Nucleus accumbens (tissue), 56 donors: ENCODE measurements around the gene WDR55.
A peak's percentile ranks its signal among the peaks of the same experiment; 100 is the strongest.
"Not testable (repeated sequence)": the region's sequence is repeated elsewhere in the genome, so short reads cannot be mapped to it uniquely, and the experiment has no call there.

Source experiments
- DNase-seq, 56 donors: peaks; one replicate each; lab custom pipeline; 2025; lab: John Stamatoyannopoulos, UW

WDR55 gene, protein sequence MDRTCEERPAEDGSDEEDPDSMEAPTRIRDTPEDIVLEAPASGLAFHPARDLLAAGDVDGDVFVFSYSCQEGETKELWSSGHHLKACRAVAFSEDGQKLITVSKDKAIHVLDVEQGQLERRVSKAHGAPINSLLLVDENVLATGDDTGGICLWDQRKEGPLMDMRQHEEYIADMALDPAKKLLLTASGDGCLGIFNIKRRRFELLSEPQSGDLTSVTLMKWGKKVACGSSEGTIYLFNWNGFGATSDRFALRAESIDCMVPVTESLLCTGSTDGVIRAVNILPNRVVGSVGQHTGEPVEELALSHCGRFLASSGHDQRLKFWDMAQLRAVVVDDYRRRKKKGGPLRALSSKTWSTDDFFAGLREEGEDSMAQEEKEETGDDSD

DNA sequence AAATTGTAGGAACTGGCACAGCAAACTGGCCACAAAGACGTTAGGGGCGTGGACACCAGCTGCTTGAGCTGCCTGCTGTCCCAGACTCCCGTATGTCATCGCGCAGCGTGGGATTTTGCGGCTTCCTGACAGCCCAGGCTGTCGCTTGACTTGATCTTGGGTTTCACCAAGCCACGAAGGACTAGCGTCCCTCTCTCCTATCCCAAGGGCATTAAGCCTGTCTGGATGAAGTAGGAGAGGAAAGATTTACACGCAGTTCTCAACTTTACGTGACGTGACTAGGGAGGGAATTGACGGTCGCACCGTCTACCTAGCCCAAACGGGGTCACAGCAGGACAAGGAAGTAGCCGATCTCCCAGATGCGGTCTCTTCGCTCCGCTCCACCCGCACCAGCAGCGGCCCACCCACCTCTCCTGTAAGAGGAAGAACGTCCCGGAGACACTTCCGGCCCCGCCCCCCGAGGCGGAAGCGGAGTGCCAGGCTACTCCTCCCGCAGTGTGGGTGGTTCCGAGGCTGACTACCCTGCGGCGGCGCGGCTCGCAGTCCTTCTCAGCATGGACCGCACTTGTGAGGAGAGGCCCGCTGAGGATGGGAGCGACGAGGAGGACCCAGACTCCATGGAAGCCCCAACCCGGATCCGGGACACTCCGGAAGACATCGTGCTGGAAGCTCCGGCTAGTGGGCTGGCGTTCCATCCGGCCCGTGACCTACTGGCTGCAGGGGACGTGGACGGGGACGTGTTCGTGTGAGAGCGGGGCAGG, at the start of gene WDR55:
TSS of gene WDR55 (plus strand) at position 546 of the 761 bp plus-strand sequence. CDS start at position 555, 9 bp downstream.
- peak; percentile 59 to 98 (median 92) for DNase-seq

DNA sequence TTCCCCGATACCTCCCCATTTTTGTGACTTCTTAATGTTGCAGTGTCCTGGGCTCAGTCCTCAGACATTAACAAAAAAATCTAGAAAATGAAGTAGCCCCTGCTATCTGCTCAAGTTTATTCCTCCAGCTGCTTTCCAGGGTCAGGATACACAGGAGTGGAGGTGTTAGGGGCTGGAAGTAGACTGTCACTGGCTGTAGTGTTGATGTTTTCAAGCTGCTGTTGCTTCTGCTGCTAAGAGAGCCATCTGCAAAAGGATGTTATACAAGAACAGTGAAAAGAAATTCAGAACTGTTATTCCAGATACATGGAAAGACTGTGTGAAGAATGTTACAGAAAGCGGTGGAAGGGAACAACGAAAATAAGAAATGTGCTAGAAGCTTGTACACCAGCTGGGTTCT, 42.4 kb upstream of the WDR55 start:
- no peak for DNase-seq

DNA sequence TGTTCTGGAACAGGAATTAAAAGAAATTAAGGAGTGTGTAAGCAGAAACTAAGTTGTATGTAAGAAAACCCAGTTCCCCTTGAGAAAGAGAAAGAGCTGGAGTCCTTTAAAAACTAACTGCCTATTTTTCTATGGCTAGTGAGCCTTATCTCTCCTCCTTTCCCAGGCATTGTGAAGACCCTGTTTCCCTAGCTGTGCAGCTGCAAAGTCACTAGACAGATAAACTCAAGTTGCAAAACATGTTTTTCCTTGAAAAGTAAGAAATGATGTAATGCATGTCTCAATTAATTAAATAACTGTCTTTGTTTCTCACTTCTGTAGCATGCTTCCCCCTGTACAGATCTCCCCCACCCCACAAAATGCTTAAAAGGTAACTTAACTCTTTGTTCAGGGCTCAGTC, 41.6 kb upstream of the WDR55 start:
- not testable (repeated sequence) for DNase-seq

DNA sequence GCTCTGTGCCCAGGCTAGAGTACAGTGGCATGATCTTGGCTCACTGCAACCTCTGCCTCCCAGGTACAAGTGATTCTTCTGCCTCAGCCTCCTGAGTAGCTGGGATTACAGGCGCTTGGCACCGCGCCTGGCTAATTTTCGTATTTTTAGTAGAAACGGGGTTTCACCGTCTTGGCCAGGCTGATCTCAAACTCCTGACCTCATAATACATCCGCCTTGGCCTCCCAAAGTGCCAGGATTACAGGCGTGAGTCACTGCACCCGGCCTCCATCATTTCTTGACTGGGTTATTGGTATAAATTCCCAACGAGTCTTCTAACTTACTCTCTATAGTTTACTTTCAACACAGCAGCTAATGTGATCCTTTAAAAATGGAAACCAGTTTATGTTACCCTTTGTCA, 39.8 kb upstream of the WDR55 start:
- not testable (repeated sequence) for DNase-seq

DNA sequence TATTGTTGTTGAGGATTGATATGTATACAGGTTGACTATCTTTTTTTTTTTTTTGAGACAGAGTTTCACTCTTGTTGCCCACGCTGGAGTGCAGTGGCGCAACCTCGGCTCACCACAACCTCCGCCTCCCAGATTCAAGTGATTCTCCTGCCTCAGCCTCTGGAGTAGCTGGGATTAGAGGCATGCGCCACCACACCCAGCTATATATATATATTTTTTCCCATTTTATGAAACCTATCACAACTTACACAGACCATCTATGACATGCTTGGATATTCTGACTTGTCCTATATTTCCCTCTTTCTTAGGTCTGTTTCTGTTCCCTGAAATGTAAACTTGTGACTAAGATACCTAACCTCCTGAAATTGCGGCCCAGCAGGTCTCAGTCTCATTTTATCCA, 36.7 kb upstream of the WDR55 start:
- no peak for DNase-seq

DNA sequence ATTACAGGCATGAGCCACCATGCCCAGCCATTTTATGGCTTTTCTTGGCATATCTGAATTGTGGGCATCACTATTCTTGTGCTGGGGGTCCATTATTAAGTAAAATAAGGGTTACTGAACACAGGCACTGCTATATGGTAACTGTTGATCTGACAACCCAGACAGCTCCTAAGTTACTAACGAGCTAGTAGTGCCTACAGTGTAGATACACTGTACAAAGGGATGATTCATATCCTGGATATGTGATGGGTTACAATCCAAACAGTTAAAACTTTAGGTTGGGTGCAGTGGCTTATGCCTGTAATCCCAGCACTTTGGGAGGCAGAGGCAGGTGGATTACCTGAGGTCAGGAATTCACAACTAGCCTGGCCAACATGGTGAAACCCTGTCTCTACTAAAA, 36.0 kb upstream of the WDR55 start:
- no peak for DNase-seq

DNA sequence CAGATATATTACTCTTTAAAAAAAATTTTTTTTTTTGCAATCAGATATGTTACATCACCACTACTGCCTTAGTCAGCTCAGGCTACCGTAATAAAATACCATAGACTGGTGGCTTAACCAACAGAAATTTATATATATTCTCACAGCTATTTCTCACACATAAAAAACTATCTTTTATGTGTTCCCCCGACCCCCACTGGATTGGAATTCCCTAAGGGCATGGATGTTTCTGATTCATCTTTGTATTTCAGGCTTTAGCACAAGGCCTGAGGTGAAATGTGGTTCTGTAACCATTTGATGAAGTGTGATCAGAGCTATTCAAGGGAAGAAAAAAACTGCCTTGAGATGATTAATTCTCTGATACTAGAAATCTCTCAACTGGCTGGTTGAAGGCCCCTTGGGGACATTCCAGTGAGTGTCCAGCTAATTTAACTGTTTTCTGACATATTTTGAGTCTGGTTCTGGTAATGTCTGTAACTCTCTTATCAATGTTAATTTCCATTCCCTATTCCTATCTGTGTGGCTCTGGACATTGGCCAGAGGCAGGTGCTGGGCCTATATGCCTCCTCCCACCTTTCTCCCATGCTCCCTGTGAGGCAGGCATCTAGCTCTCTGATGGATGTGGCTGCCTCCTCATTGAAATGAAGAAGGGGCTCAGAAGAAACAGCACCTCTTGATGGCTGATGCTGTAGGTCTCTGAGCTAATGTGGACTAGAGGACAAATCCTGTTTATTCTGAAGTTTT, 34.2 kb upstream of the WDR55 start:
- DNase-seq, result no peak

DNA sequence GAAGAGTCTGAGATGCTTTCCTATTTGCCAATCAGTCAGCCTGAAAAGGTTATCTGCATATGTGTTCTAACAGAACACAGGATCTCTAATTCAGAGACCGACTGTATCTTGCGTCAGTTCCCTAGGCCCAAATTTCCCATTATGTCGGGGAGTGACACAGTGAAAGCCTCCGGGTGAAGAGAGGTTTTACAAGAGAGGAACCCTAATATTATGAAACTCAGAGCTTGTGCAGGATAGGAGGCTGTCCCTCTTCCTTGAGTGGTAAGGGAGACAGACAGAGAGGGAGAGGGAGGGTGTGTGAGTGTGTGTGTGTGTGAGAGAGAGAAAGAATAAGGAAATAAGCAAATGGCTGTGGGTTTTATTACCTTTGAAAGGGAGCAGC, 33.7 kb upstream of the WDR55 start:
- no peak for DNase-seq

DNA sequence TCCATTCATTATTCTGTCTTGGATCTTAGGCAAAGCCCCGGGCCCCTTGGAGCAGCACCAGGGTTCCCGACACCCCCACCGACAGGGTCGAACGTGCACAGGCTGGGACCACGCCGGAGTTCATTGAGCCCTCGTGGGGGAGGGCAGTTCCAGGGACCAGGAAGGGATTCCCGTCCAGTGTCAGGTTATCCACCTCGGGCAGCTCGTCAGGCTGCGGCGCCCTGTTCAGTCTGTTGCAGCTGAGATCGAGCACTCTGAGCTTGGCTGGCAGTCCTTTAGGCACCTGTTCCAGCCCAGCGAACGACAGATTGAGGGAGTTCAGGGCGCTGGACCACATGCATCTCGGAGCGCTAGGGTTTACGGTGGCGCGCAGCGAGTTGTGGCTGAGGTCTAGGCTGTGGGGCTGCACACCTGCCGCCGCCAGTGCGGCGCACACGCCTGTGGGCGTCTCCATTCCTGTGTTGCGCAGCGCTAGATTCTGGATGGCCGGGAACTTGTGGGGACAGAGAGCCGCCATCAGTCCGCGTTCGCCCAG, 32.8 kb upstream of the WDR55 start:
- no peak for DNase-seq

DNA sequence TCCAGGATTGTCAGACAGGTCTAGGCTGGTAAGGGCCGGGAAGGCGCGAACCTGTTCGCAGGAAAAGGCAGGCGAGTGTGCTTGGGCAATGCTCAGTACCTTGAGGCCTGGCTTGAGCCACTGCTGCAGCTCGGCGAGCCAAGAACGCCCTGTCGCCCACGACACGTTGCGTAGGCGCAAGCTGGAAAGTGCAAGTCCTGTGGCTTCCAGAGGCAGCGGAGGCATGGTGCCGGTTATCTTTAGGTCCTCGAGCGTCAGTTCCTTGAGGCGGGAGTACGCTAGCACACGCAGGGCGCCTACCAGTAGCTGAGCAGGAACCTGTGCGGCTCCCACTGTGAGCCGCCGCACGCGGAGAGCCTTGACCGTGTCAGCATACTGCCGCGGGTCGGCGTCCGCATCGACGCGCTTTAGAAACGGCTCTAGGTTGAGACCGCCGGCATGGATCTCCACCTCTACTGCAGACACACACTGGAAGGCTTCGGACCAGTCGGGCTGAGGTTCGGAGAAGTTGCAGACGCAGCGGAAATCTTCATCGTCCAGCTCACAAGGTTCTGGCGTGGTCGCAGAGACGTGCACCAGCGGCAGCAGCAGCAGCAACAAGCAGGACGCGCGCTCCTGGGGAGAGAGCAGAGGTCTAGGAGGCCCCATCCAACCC, 32.2 kb upstream of the WDR55 start:
- DNase-seq, result peak in 24 of 56 donors; percentile 7 to 59 (median 36)

DNA sequence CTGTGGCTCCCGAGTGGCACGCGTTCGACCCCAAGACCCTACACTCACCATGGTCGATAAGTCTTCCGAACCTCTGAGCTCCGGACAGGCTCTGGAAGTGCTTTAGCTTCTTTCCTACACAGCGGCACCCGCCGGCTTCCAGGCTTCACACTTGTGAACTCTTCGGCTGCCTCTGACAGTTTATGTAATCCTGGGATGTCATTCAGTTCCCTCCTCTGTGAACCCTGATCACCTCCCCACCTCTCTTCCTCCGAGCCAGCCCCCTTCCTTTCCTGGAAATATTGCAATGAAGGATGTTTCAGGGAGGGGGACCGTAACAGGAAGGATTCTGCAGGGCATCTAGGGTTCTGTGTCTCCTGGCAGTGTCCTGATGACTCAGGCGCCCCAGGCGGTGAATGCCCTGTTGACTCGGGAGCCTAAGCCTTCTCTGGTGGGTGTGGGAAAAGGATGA, 31.7 kb upstream of the WDR55 start, which contains the start of gene CD14:
TSS of gene CD14 (minus strand) at position 155 of the 451 bp plus-strand sequence. CDS start at position 51, 104 bp downstream.
- peak in 15 of 56 donors; percentile 14 to 60 (median 40) for DNase-seq

DNA sequence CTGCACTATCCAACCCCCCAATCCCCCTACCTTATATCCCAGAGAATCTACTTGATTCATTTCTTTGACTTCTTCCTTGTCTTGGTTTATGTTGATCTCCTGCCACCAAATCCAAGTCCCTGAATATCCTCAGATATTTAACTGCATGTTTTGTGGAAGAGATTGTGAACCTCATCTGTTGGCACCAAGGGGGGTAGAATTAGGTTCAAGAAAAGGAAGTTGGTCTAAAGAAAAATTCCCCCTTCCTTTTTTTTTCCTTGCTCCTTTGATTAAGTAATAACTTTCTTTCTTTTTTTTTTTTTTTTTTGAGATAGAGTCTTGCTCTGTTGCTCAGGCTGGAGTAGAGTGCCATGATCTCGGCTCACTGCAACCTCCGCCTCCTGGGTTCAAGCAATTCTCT, 31.2 kb upstream of the WDR55 start:
- DNase-seq, result no peak

DNA sequence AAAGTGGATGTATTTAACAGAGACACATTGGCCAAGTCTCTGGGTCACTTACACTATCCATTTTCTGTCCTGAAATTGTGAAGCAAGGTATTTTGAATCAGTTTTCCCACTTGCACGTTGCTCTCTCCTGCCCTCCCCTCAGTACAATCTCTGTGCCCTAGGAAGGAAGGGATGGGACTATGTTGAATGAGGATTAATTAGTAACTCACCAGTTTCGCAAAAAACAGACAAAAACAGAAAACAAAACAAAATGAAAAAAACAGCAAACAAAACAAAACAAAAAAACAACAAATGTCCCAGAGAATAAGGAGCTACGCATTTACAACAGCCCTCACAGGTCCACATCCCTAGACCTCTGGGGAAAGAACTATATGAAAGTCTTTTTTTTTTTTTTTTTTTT, 30.6 kb upstream of the WDR55 start:
- DNase-seq, result no peak

DNA sequence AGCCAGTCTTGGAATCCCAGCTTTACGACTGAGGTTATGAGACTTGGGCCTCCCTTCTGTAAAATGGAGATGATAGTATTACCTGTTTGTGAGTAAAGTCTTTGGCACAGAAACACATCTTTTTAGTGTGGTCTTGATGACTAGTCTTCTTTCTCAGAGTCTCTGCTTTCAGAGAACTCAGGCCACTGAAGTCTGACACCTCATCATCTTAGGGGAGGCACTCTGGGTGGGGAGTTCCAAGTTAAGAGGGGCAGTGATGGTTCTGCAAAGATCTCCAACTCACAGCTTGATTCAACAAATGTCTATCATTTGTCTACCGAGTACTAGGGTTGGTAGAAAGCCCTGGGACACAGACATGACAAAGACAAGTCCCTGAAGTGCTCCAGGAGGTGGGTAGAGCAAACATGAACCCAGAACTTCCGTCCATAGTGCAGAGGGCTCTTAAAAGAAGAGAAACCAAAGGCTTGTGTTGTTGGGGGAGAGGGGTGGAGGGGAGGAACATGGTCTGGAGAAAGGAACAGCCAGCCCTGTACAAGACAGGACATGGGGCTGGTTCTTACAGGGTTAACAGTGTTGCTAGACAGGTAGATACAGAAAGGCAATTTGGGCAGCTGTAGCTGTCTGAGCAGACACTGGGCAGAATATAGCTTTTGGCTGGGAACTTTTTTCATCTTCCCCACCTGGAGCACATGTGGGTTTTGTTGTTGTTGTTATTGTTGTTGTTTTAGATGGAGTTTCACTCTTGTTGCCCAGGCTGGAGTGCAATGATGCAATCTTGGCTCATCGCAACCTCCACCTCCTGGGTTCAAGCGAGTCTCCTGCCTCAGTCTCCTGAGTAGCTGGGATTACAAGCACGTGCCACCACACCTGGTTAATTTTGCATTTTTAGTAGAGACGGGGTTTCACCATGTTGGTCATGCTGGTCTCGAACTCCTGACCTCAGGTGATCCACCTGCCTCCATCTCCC, 29.1 kb upstream of the WDR55 start:
- DNase-seq, result no peak

DNA sequence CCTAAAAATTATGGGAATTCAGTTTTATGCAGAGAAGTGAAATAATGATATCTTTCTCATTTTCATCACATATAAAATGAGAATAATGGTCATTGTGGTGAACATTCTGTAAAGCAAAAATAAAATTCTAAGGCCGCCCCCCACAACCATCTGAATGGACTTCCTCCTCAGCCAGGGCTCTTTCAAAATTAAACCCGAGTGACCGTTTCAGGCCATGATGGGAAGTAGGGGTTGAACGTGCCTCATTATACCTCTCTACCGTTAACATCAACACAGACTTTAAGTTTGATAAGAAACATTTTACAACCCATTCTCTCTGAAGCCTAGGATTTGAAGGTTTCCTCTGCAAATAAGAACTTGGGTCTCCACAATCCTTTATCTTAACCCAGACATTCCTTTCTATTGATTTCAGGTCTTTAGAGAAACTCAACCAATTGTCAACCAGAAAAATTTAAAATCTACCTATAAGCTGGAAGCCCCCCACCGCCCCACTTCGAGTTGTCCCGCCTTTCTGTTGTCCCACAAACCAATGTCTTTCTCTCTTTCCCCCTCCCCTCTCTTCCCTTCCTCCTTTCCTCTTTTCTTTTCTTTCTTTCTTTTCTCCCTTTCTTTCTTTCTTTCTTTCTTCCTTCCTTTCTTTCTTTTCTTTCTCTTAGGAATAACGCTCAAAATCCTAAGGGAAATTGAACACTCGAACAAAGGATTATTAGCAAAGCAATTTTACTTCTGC, 27.2 kb upstream of the WDR55 start:
- no peak for DNase-seq

DNA sequence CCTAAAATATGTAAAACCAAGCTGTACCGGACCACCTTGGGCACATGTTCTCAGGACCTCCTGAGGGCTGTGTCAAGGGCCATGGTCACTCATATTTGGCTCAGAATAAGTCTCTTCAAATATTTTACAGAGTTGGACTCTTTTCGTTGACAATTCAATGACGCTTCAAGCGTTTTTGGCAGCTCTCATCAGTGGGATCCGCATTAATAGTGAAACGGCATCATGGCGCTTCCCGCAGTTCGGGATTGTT, 25.9 kb upstream of the WDR55 start:
- not testable (repeated sequence) for DNase-seq

DNA sequence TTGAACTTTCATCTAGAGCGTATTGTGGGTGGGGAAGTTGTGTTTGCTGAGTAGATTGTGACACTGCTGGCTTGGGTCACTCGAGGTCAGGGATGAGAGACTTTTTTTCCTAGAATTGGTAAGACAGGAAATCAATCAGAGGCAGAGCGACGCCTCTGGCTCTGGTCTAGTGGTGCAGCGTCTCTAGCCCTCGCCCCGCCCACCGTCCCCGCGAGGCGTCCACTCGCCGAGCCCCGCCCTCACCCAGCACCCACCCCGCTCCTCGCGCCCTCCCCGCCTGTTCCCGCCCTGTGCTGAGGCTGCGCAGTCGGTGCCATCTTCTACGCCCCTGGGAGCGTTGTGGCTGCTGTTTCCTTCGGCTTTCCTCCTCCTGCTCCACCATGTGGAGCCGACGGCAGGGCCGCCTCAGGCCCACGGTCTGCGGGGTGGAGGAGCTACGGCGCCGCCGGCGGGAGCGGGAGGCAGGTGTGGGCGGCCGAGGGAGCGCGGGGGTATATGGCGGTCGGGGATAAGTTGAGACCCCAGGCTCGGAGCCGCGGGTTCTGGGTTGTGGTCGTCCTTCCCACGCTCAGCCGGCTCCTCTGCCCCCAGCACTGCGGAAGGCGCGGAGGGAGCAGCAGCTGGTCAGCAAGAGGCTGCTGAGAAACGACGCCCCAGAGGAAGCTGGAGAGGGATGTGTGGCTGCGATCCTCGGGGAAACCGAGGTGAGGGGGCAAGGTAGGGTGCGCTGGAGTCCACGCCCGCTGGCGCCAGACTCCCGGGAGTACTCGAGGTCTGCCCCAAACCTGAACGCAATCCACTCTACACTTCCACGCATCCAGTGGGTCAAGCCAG, 25.3 kb upstream of the WDR55 start, which contains the start of gene TMCO6:
TSS of gene TMCO6 (plus strand) at position 304 of the 834 bp plus-strand sequence. CDS start at position 381, 77 bp downstream.
- DNase-seq, result peak; percentile 46 to 98 (median 94)
